NCI-H1417 (cell line): ENCODE measurements around the gene SMARCC1.
A peak's percentile ranks its signal among the peaks of the same experiment; 100 is the strongest.
"Not testable (repeated sequence)": the region's sequence is repeated elsewhere in the genome, so short reads cannot be mapped to it uniquely, and the experiment has no call there.

Source experiments
- DNase-seq, 3 experiments: peaks; one replicate each; lab custom pipeline; 2025; lab: John Stamatoyannopoulos, UW

The SMARCC1 gene

GRCh38 chr3:47781685-47782445 lies at the start of gene SMARCC1:
Gene SMARCC1 (minus strand): TSS chr3:47781893. CDS start chr3:47781797, 96 bp downstream.
- peak; percentile 93 to 95 (median 94) for DNase-seq

- not testable (repeated sequence) for DNase-seq
Measured at GRCh38 chr3:47829482-47829881, 47.8 kb upstream of the SMARCC1 start.

GRCh38 chr3:47825590-47825989 lies 43.9 kb upstream of the SMARCC1 start:
- DNase-seq: peak in 2 of 3 experiments; percentile 15 to 22

GRCh38 chr3:47824541-47825473 lies 43.1 kb upstream of the SMARCC1 start:
- peak; percentile 58 to 79 (median 75) for DNase-seq

- no peak for DNase-seq
Measured at GRCh38 chr3:47817609-47818008, 35.9 kb upstream of the SMARCC1 start.

- DNase-seq: peak in 1 of 3 experiments; percentile 22
Measured at GRCh38 chr3:47813551-47814177, 32.0 kb upstream of the SMARCC1 start.

- no peak for DNase-seq
Measured at GRCh38 chr3:47804577-47804976, 22.9 kb upstream of the SMARCC1 start.

GRCh38 chr3:47803480-47804025 lies 21.9 kb upstream of the SMARCC1 start:
- DNase-seq: peak in 1 of 3 experiments; percentile 14

GRCh38 chr3:47802734-47803479 lies 21.2 kb upstream of the SMARCC1 start, which contains the start of gene DHX30:
Gene DHX30 (plus strand): TSS chr3:47803138. CDS start chr3:47810684, 7,546 bp downstream.
- peak; percentile 57 to 89 (median 88) for DNase-seq

GRCh38 chr3:47799733-47800132 lies 18.0 kb upstream of the SMARCC1 start:
- no peak for DNase-seq

- no peak for DNase-seq
Measured at GRCh38 chr3:47794544-47794943, 12.9 kb upstream of the SMARCC1 start.

- no peak for DNase-seq
Measured at GRCh38 chr3:47792699-47793098, 11.0 kb upstream of the SMARCC1 start.

- DNase-seq: peak in 1 of 3 experiments; percentile 25
Measured at GRCh38 chr3:47791193-47791855, 9.6 kb upstream of the SMARCC1 start.

GRCh38 chr3:47783673-47784072 lies 2.0 kb upstream of the SMARCC1 start:
- DNase-seq: no peak

GRCh38 chr3:47782446-47783308 lies 984 bp upstream of the SMARCC1 start:
- no peak for DNase-seq

GRCh38 chr3:47780741-47781684 lies 680 bp downstream of the SMARCC1 start:
- DNase-seq: peak; percentile 31 to 82 (median 68)

- no peak for DNase-seq
Measured at GRCh38 chr3:47778746-47779145, 2.9 kb downstream of the SMARCC1 start.

- DNase-seq: no peak
Measured at GRCh38 chr3:47772788-47773187, 8.9 kb downstream of the SMARCC1 start.
